Measurements from ENCODE around the gene PNMA5.
"Not testable (repeated sequence)": the region's sequence is repeated elsewhere in the genome, so short reads cannot be mapped to it uniquely, and the experiment has no call there.

DNA sequence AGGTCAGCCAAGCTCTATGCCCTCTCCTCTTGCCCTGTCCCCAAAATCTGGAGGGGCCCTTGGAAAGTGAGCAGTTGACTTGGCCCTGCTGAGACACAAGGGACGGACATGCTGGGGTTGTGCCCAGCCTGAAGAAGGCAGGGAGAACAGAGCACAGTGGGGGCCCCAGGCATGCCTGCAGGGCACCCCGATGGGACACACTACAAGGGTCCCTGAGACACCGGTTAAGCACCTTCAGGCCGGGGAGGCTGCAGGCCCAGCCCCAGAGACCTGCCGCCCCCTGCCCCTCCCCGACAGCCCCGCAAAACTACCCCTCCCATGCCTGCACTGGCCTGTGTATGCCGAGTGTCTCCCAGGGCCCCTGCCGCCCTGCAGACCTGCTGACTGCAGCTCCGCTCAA is 6.8 kb downstream of the PNMA5 start:
- TF ChIP-seq, protein P1, sequence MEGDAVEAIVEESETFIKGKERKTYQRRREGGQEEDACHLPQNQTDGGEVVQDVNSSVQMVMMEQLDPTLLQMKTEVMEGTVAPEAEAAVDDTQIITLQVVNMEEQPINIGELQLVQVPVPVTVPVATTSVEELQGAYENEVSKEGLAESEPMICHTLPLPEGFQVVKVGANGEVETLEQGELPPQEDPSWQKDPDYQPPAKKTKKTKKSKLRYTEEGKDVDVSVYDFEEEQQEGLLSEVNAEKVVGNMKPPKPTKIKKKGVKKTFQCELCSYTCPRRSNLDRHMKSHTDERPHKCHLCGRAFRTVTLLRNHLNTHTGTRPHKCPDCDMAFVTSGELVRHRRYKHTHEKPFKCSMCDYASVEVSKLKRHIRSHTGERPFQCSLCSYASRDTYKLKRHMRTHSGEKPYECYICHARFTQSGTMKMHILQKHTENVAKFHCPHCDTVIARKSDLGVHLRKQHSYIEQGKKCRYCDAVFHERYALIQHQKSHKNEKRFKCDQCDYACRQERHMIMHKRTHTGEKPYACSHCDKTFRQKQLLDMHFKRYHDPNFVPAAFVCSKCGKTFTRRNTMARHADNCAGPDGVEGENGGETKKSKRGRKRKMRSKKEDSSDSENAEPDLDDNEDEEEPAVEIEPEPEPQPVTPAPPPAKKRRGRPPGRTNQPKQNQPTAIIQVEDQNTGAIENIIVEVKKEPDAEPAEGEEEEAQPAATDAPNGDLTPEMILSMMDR (IDR thresholded peaks at IDR 0.05; ENCODE audit: low read depth, low read length, missing input control), result not testable (repeated sequence)
- not testable (repeated sequence) for TF ChIP-seq YY1 (IDR thresholded peaks at IDR 0.05); EGR1 (IDR thresholded peaks at IDR 0.05; ENCODE audit: low read depth in 2 of 2); TAF1 (conservative IDR thresholded peaks at IDR 0.05); SP1 (IDR thresholded peaks at IDR 0.05); RAD21 (IDR thresholded peaks at IDR 0.05); RXRA (IDR thresholded peaks at IDR 0.05)
- TF ChIP-seq, protein P2, sequence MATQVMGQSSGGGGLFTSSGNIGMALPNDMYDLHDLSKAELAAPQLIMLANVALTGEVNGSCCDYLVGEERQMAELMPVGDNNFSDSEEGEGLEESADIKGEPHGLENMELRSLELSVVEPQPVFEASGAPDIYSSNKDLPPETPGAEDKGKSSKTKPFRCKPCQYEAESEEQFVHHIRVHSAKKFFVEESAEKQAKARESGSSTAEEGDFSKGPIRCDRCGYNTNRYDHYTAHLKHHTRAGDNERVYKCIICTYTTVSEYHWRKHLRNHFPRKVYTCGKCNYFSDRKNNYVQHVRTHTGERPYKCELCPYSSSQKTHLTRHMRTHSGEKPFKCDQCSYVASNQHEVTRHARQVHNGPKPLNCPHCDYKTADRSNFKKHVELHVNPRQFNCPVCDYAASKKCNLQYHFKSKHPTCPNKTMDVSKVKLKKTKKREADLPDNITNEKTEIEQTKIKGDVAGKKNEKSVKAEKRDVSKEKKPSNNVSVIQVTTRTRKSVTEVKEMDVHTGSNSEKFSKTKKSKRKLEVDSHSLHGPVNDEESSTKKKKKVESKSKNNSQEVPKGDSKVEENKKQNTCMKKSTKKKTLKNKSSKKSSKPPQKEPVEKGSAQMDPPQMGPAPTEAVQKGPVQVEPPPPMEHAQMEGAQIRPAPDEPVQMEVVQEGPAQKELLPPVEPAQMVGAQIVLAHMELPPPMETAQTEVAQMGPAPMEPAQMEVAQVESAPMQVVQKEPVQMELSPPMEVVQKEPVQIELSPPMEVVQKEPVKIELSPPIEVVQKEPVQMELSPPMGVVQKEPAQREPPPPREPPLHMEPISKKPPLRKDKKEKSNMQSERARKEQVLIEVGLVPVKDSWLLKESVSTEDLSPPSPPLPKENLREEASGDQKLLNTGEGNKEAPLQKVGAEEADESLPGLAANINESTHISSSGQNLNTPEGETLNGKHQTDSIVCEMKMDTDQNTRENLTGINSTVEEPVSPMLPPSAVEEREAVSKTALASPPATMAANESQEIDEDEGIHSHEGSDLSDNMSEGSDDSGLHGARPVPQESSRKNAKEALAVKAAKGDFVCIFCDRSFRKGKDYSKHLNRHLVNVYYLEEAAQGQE (IDR thresholded peaks at IDR 0.05), result not testable (repeated sequence)

Measured in liver (tissue), 3 donors.